T follicular helper cell (primary cell): ENCODE measurements around the gene HADHA.
"Not testable (repeated sequence)": the region's sequence is repeated elsewhere in the genome, so short reads cannot be mapped to it uniquely, and the experiment has no call there.

Experiments
- DNase-seq: peaks from one replicate; pipeline ENCODE4 v3.0.0-alpha.2; 2020; ENCODE audit warnings: low read depth
- total RNA-seq, 2 experiments: gene quantifications; one replicate each; lab custom pipeline; 2026; lab: John Stamatoyannopoulos, UW

The HADHA gene
- 153 to 171 reads per million in 2 experiments for total RNA-seq

DNA sequence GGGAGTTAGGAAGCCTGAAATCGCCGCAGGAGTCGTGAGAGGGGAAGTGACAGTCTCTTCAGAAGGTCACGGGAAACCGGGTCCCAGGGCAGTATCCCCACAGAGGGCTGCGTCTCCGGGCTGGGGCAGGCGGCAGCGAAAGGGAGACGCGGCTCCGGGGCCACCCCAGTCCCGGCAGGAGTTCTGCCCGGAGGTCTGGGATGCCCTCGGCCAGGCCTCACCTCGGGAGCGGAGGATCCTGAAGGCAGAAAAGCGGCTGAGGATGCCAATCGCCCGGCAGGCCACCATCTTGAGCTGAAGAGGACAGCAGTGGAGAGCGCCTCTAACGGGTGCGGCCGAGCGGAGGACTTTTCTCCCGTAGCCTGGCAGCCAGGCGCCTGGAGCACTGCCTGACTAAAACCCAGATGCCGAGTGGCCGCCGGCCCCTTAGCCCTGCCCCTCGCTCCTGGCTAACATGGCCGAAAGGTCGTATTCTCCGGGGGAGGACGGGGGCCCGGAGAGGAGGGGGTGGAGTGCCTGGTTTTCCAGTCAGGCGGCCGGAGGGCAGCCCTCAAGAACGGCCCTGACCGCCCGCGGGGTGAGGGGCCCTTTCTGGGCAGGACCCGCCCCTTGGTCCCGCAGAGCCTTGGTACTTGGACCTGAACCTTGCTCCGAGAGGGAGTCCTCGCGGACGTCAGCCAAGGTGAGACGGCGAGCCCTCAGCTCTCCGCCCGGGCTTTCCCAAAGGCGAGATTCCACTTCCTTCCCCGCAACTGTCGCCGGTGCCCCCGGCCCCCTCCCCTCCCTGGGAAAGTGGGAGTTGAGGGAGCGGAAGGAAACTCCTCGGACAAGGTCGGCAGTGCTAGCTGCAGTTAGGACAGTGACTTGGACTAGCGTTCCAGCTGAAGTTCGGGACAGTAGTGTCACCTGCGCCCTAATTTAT is at the start of gene HADHA, which contains the start of gene HADHB:
TSS of gene HADHA (minus strand) at position 324 of the 922 bp plus-strand sequence. CDS start at position 288, 36 bp downstream.
TSS of gene HADHB (plus strand) at position 631 of the 922 bp plus-strand sequence. CDS start 9,316 bp downstream, outside the sequence.
- peak; percentile 72 for DNase-seq

- no peak for DNase-seq
Measured at GRCh38 chr2:26292646-26293045, 48.2 kb upstream of the HADHA start.

DNA sequence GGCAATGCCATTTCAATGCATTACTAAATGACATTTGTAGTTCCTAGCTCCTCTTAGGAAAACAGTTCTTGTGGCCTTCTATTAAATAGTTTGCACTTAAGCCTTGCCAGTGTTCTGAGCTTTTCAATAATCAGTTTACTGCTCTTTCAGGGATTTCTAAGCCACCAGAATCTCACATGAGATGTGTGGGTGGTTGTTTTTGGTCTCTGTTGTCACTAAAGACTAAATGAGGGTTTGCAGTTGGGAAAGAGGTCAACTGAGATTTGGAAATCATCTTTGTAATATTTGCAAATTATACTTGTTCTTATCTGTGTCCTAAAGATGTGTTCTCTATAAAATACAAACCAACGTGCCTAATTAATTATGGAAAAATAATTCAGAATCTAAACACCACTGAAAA is 45.6 kb upstream of the HADHA start:
- DNase-seq: no peak

- DNase-seq: no peak
Measured at GRCh38 chr2:26285931-26286330, 41.5 kb upstream of the HADHA start.

DNA sequence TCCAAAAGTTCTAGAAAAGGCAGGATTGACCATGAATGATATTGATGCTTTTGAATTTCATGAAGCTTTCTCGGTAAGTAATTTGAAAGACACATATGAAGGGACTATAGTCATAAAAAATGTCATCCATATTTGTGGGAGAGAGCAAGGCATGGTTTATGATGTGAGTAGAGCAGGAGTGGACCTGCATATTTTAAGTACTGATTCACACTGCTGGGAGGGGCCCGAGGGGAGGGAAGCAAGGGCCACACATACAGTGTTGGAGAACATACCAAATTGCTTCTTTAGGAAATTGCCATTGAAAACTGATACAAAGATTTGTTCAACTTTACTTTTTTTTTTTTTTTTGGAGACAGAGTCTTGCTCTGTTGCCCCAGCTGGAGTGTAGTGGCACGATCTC is 39.7 kb upstream of the HADHA start:
- DNase-seq: no peak

DNA sequence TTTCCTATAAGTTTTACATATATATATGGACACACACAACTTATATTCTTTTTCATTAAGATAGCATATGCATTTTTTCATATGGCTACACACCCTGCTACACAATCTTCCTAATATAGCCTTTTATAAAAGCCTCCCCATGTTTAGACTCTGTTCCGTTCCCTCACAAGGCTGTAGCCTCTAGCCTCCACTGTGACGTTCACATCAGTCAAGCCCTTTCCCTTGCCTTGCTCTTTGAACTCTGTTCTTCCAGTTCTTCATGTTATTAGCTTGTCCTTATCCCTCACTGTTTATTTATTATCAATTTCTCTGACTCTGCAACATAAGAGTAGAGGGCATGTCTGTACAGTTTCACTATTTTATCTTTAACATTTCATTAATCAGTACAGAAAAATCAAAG is 39.2 kb upstream of the HADHA start:
- no peak for DNase-seq

GRCh38 chr2:26281226-26281625 is 36.8 kb upstream of the HADHA start:
- DNase-seq: no peak

DNA sequence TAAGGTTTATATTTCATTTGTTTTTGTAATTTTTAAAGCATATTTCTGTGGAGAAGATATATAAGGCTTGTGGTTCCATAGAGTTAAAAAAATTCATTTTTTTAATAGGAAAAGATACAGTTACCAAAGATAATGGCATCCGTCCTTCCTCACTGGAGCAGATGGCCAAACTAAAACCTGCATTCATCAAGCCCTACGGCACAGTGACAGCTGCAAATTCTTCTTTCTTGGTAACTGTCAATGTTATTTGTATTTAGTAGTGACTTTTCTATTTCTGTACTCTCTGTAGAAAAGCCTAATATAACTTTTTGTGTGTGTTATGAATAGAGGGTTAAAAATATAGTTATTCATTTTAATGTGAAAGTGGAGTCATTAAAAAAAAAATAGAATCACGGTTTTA is 35.5 kb upstream of the HADHA start:
- DNase-seq: no peak

DNA sequence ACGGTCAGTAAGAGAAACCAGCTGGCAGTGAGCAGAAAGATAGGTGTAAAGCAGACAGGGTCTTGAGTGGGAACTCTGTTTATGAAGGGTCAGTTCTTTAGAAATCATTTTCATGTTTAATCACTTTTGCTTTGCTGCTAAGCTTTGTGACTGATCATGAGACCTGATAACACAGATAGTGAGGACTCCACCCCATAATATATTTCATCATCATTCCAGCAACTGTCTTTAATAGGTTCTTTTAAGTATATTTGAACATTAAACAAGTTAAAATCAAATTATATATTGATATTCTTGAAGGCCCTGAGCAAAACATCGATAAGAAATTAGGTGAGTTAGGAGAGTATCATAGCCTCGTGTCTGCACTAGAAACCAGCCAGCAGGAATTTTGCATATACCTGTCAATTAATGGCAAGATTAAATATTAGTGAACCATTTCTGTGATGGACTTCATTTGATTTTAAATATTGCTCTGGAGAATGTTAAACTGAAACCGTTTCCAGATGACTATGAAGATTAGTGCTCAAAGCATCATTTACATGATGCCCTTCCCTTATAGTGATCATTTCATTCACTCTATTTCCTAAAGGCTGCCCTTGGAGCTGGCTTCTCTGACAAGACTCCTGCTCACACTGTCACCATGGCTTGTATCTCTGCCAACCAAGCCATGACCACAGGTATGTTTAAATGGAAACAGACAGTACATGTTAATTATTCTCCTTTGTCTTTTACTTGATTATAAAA is 32.2 kb upstream of the HADHA start:
- no peak for DNase-seq

GRCh38 chr2:26274058-26274613 is 29.7 kb upstream of the HADHA start:
- no peak for DNase-seq

GRCh38 chr2:26273501-26273900 is 29.1 kb upstream of the HADHA start:
- DNase-seq: no peak

- DNase-seq: no peak
Measured at GRCh38 chr2:26270373-26270772, 25.9 kb upstream of the HADHA start.

DNA sequence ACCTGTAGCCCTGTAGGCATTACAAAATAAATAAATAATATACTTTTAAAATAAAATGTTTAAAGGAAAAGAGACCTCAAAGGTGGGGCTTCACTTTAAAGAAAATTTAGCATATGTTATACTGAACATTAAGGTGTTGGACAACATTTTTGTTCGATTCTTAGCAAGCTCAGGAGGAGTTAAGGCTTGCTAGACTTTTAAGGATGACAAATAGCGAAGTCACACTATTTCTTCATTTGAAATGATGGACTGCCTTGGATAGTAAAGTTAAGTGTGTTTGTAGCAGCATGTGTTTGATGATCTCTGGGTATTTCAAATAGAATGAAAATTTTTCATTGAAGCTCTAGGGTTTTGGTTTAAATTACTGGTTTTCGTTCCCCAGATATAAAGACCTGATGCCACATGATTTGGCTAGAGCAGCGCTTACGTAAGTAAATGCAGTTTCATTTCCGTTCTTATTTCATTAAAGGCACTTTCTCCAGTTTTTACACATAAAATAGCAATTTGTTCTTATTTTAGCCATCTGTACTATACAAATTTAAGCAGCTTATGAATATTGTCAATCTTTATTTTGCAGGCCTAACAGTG is 25.2 kb upstream of the HADHA start:
- no peak for DNase-seq

DNA sequence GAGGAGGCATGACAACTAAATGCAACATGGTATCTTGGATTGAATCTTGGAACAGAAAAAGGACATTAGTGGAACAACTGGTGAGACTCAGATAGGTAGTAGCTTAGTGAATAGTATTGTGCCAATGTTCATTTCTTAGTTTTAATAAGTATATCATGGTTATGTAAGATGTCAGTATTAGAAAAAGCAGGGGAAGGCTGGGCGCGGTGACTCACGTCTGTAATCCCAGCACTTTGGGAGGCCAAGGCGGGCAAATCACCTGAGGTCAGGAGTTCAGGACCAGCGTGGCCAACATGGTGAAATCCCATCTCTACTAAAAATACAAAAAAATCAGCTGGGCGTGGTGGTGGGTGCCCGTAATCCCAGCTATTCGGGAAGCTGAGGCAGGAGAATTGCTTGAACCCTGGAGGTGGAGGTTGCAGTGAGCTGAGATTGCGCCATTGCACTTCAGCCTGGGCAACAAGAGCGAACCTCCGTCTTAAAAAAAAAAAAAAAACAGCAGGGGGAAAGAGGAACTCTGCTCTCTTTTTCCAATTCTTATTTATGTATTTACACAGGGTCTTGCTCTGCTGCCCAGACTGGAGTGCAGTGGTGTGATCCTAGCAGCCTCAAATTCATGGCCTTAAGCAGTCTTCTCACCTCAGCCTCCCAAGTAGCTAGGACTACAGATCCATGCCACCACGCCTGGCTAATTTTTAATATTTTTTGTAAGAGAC is 24.4 kb upstream of the HADHA start:
- not testable (repeated sequence) for DNase-seq

GRCh38 chr2:26268213-26268612 is 23.8 kb upstream of the HADHA start:
- DNase-seq: no peak

DNA sequence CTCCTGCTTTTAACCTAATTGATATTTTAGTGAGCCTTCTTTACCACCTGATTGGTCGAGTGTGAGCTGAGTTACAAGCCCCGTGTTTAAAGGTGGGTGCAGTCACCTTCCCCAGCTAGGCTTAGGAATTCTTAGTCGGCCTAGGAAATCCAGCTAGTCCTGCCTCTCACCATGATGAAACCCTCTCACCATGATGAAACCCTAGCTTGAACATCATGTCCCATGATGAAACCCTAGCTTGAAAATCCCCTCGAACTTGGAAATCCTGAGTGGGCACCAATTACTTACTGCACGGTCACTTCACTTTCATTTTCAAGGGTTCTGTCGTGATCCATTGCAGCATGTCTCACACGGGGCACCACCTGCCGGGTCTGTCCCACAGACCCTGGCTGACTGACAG is 14.4 kb upstream of the HADHA start:
- not testable (repeated sequence) for DNase-seq

DNA sequence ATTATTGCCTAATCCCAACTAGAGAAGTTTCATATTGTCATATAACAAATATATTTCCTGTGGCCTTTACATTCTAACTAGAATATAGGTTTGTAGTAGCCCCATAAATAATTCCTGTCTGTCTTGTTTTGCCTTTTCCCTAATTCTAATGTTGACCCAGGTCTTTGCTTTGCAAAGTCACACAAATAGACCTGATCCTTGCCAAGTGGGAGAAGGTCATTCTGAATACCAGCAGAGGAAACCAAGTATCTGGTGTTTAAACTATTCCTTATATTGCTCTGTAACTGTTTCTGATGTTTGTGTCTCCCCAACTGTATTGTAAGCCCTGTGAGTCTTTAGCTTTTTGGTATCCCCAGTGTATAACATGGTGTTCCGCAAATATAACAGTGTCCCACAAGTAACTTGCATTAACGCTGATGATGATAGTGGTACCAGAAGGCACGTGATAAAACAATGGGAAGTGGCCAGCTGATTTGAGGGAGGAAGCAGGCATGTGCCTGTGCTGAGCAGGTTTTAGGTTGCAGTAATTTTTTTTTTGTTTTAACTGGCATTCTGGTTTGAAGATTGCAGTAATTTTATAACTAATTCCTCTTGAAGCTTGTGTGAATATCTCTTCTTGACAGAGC is 11.4 kb upstream of the HADHA start:
- no peak for DNase-seq

- DNase-seq: no peak
Measured at GRCh38 chr2:26251893-26252292, 7.5 kb upstream of the HADHA start.

DNA sequence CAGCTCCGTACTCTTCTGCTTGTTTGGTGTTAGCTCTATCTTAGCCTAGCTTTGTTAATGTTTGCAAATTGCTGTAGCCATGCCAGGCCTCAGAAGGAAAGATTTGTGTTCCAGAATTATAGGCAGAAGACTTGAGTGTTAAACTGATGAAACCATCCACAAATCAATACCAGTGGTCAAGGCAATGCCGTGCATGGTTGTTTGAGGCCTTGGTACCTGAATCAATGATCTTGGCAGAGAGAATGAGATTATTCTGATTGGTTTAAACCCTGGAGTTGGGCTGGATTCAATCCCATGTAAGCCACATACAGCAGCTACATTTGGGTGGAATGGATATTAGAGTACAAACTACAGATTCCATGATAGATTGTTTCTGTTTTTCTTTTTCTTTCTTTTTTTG is 5.2 kb upstream of the HADHA start:
- DNase-seq: no peak

DNA sequence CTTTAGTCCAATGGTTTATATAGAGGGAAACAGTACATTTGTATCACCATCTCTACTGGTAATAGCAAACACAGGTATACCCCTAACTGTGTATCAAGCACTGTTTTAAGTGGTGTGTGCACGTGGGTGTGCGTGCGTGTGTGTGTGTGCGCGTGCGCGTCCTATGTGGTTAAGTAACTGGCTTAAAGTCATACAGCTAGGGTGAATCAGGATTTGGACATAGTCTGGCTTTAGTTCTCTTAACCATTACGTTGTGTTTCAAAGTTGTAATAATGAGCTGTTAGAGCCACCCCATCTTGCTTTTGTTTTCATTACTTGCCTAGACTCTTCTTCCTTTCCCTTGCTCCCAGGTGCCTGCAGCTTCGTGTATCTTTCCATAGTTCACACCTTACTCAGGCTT is 2.4 kb upstream of the HADHA start:
- peak; percentile 3 for DNase-seq

DNA sequence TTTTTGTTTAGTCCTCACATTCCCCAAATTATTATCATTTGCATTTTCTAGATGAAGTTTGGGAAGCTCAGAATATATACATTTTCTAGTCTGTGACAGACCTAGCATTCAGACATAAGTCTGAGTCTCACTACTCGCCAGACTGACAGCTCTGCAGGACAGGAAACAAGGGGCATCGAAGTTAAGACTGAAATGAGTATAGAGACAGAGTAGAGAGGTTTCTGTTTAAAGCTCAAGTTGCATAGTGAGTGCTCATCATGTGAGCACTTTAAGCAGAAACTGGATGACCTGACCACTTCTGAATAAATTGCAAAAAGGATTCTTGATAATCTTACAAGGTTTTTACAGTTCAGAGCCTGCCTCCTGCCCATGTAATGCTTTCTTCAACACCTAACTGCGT is 1.4 kb upstream of the HADHA start:
- DNase-seq: no peak
